ENCODE measurements around the gene KDM5B. TPM values are rescaled to one million over a fixed set of nuclear protein-coding genes. Genes with fewer than 3 reads are reported as not detected.

KDM5B gene
- total and polyA plus RNA-seq, 9 of the 15 experiments (the other 6 are each of a cell fraction or from before 2014, with no cell fraction given) = 15.4 to 90.6 (median 57.1) TPM

DNA sequence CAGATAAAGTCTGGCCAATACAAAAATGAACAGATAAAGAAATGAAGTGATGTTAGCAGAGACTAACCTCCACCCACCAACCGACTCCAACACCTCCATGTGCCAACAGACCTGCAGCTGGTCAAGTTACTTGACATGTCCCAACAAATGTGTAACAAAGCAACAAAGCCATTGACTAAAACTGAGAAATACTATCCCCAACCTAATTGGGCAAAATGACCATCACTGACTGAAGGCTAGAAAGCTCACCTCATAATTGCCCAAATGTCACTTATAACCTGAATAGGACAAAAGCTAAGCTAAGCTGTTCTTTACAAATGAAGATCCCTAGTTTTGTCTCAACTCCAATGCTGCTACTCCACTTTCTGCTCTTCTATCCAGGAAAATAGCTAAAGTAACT lies 7.5 kb downstream of the KDM5B start (continued):
- TF ChIP-seq, protein P1, sequence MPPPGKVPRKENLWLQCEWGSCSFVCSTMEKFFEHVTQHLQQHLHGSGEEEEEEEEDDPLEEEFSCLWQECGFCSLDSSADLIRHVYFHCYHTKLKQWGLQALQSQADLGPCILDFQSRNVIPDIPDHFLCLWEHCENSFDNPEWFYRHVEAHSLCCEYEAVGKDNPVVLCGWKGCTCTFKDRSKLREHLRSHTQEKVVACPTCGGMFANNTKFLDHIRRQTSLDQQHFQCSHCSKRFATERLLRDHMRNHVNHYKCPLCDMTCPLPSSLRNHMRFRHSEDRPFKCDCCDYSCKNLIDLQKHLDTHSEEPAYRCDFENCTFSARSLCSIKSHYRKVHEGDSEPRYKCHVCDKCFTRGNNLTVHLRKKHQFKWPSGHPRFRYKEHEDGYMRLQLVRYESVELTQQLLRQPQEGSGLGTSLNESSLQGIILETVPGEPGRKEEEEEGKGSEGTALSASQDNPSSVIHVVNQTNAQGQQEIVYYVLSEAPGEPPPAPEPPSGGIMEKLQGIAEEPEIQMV (tag; conservative IDR thresholded peaks at IDR 0.05; ENCODE audit: low read depth) = no peak
- TF ChIP-seq ZC3H4 (CRISPR knock-in tag; IDR thresholded peaks at IDR 0.05; ENCODE audit: borderline replicate concordance) = no peak
- TF ChIP-seq ILK (tag; IDR thresholded peaks at IDR 0.05; ENCODE audit: borderline replicate concordance, low read depth) = no peak
- no peak for TF ChIP-seq TBL1XR1 (IDR thresholded peaks at IDR 0.05; ENCODE audit: low read length in 2 of 2)
- no peak for TF ChIP-seq HSF4 (CRISPR knock-in tag; IDR thresholded peaks at IDR 0.05; ENCODE audit: borderline replicate concordance)
- TF ChIP-seq, protein P2, sequence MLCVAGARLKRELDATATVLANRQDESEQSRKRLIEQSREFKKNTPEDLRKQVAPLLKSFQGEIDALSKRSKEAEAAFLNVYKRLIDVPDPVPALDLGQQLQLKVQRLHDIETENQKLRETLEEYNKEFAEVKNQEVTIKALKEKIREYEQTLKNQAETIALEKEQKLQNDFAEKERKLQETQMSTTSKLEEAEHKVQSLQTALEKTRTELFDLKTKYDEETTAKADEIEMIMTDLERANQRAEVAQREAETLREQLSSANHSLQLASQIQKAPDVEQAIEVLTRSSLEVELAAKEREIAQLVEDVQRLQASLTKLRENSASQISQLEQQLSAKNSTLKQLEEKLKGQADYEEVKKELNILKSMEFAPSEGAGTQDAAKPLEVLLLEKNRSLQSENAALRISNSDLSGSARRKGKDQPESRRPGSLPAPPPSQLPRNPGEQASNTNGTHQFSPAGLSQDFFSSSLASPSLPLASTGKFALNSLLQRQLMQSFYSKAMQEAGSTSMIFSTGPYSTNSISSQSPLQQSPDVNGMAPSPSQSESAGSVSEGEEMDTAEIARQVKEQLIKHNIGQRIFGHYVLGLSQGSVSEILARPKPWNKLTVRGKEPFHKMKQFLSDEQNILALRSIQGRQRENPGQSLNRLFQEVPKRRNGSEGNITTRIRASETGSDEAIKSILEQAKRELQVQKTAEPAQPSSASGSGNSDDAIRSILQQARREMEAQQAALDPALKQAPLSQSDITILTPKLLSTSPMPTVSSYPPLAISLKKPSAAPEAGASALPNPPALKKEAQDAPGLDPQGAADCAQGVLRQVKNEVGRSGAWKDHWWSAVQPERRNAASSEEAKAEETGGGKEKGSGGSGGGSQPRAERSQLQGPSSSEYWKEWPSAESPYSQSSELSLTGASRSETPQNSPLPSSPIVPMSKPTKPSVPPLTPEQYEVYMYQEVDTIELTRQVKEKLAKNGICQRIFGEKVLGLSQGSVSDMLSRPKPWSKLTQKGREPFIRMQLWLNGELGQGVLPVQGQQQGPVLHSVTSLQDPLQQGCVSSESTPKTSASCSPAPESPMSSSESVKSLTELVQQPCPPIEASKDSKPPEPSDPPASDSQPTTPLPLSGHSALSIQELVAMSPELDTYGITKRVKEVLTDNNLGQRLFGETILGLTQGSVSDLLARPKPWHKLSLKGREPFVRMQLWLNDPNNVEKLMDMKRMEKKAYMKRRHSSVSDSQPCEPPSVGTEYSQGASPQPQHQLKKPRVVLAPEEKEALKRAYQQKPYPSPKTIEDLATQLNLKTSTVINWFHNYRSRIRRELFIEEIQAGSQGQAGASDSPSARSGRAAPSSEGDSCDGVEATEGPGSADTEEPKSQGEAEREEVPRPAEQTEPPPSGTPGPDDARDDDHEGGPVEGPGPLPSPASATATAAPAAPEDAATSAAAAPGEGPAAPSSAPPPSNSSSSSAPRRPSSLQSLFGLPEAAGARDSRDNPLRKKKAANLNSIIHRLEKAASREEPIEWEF (CRISPR knock-in tag; IDR thresholded peaks at IDR 0.05) = no peak
- TF ChIP-seq KHSRP (IDR thresholded peaks at IDR 0.05) = no peak
- TF ChIP-seq ZNF143 (CRISPR knock-in tag; IDR thresholded peaks at IDR 0.05) = no peak

Measured in K562 (cell line).